HG03039 (cell line): ENCODE measurements around the gene MFAP3.
A peak's percentile ranks its signal among the peaks of the same experiment; 100 is the strongest.
"Not testable (repeated sequence)": the region's sequence is repeated elsewhere in the genome, so short reads cannot be mapped to it uniquely, and the experiment has no call there.

ENCODE experiments used
- ATAC-seq: cut with Tn5 transposase; IDR thresholded peaks from one replicate; pipeline ENCODE4 v1.9.1; 2021; ENCODE audit warnings: mild to moderate bottlenecking, moderate library complexity; ENCODE audit not compliant: unreplicated experiment

The MFAP3 gene

GRCh38 chr5:154038707-154039457 is at the start of gene MFAP3, which contains the start of gene FAM114A2:
TSS of gene MFAP3 (plus strand) at chr5:154038967. CDS start at chr5:154049723, 10,756 bp downstream.
TSS of gene FAM114A2 (minus strand) at chr5:154038910. CDS start at chr5:154034953, 3,957 bp downstream.
- peak; percentile 98 for ATAC-seq

GRCh38 chr5:153991168-153991567 is 47.6 kb upstream of the MFAP3 start:
- no peak for ATAC-seq

GRCh38 chr5:153998010-153998409 is 40.8 kb upstream of the MFAP3 start:
- ATAC-seq = no peak

GRCh38 chr5:153998768-153999167 is 40.0 kb upstream of the MFAP3 start:
- ATAC-seq = no peak

- no peak for ATAC-seq
These were observed 38.8 kb upstream of the MFAP3 start for GRCh38 chr5:153999995-154000394.

GRCh38 chr5:154000703-154001102 is 38.1 kb upstream of the MFAP3 start:
- no peak for ATAC-seq

GRCh38 chr5:154002093-154002492 is 36.7 kb upstream of the MFAP3 start:
- no peak for ATAC-seq

GRCh38 chr5:154002511-154003020 is 36.2 kb upstream of the MFAP3 start:
- no peak for ATAC-seq

GRCh38 chr5:154005648-154006047 is 33.1 kb upstream of the MFAP3 start:
- no peak for ATAC-seq

- no peak for ATAC-seq
These were observed 28.1 kb upstream of the MFAP3 start for GRCh38 chr5:154010660-154011059.

GRCh38 chr5:154015071-154015693 is 23.6 kb upstream of the MFAP3 start:
- no peak for ATAC-seq

- ATAC-seq = not testable (repeated sequence)
These were observed 19.8 kb upstream of the MFAP3 start for GRCh38 chr5:154018919-154019318.

- ATAC-seq = no peak
These were observed 12.8 kb upstream of the MFAP3 start for GRCh38 chr5:154025951-154026350.

- ATAC-seq = no peak
These were observed 6.8 kb upstream of the MFAP3 start for GRCh38 chr5:154031937-154032489.

GRCh38 chr5:154034944-154035343 is 3.8 kb upstream of the MFAP3 start:
- no peak for ATAC-seq

GRCh38 chr5:154038261-154038706 is 483 bp upstream of the MFAP3 start:
- ATAC-seq = peak; percentile 49

- no peak for ATAC-seq
These were observed 677 bp downstream of the MFAP3 start for GRCh38 chr5:154039458-154039829.

- ATAC-seq = no peak
These were observed 4.0 kb downstream of the MFAP3 start for GRCh38 chr5:154042766-154043165.

GRCh38 chr5:154044099-154044498 is 5.3 kb downstream of the MFAP3 start:
- ATAC-seq = no peak

GRCh38 chr5:154044581-154044980 is 5.8 kb downstream of the MFAP3 start:
- ATAC-seq = no peak

- no peak for ATAC-seq
These were observed 7.7 kb downstream of the MFAP3 start for GRCh38 chr5:154046486-154046885.

GRCh38 chr5:154047324-154047723 is 8.6 kb downstream of the MFAP3 start:
- no peak for ATAC-seq
